GM12891 (cell line): ENCODE measurements around the gene S1PR5.

Source experiments
- POLR2A ChIP-seq: IDR thresholded peaks from 2 replicates; pipeline ENCODE4 v1.6.1; 2011; ENCODE audit warnings: low read depth, low read length, control low read depth
- POLR2AphosphoS5 ChIP-seq: IDR thresholded peaks from 2 replicates; pipeline ENCODE4 v1.6.1; 2011; ENCODE audit warnings: low read depth, low read length, control low read depth
- POU2F2 ChIP-seq: IDR thresholded peaks from 2 replicates; pipeline ENCODE4 v1.6.1; 2011; ENCODE audit warnings: low read depth, mild to moderate bottlenecking, control low read depth, low read length, moderate library complexity
- SPI1 ChIP-seq: IDR thresholded peaks from 2 replicates; pipeline ENCODE4 v1.6.1; 2011; ENCODE audit warnings: low read depth, low read length, control low read depth
- TAF1 ChIP-seq: IDR thresholded peaks from 2 replicates; pipeline ENCODE4 v1.6.1; 2011; ENCODE audit warnings: low read depth, low read length, control low read depth

DNA sequence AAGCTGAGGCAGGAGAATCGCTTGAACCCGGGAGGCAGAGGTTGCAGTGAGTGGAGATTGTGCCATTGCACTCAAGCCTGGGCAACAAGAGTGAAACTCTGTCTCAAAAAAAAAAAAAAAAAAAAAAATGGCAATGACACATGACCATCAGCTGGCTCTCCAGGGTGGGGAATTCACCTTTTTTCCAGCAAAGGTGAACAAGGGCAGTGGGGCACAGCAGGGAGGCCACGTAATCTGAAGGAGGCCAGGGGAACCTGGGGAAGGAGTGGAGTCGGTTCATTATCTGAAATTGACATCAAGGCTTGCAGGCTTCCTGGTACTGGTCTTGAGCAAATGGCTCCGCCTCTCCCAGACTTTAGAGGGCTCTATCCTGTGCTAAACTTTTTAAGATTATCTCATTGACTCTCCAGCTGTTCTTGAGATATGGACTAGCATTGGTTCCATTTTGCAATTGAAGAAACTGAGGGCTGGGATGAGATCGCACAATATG lies 42.2 kb downstream of the S1PR5 start:
- no peak for TF ChIP-seq POLR2A
- TF ChIP-seq TAF1: no peak
- no peak for TF ChIP-seq POU2F2
- no peak for TF ChIP-seq POLR2AphosphoS5
- TF ChIP-seq SPI1: no peak
